ENCODE data around the gene UQCRC1.

- TF ChIP-seq POLR2A (IDR thresholded peaks at IDR 0.05; ENCODE audit: extremely low read depth, insufficient read length) (no peak), CTCF (IDR thresholded peaks at IDR 0.05; ENCODE audit: low read depth, low read length) (no peak), MAX (IDR thresholded peaks at IDR 0.05; ENCODE audit: low read depth, low read length) (no peak), MYC (IDR thresholded peaks at IDR 0.05; ENCODE audit: low read depth, low read length) (no peak)
Measured at GRCh38 chr3:48584836-48585235, 24.6 kb downstream of the UQCRC1 start.

Data from NB4 (cell line).